Measurements from ENCODE around the gene ADARB2.

The ADARB2 gene

GRCh38 chr10:1737222-1738061, at the start of gene ADARB2:
ADARB2 (minus strand) TSS chr10:1737525.
- no peak within 1 kb of the TSS for H3K4me3 ChIP-seq (ENCODE audit: low read length)
- no peaks in the 10 kb centered on the region for H3K79me2 ChIP-seq (ENCODE audit: control insufficient read depth, low read length)
- TF ChIP-seq EZH2phosphoT487 (IDR thresholded peaks at IDR 0.05; ENCODE audit: borderline replicate concordance, low read length): no peak
- TF ChIP-seq, protein P1, sequence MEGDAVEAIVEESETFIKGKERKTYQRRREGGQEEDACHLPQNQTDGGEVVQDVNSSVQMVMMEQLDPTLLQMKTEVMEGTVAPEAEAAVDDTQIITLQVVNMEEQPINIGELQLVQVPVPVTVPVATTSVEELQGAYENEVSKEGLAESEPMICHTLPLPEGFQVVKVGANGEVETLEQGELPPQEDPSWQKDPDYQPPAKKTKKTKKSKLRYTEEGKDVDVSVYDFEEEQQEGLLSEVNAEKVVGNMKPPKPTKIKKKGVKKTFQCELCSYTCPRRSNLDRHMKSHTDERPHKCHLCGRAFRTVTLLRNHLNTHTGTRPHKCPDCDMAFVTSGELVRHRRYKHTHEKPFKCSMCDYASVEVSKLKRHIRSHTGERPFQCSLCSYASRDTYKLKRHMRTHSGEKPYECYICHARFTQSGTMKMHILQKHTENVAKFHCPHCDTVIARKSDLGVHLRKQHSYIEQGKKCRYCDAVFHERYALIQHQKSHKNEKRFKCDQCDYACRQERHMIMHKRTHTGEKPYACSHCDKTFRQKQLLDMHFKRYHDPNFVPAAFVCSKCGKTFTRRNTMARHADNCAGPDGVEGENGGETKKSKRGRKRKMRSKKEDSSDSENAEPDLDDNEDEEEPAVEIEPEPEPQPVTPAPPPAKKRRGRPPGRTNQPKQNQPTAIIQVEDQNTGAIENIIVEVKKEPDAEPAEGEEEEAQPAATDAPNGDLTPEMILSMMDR (IDR thresholded peaks at IDR 0.05; ENCODE audit: low read depth, low read length, poor library complexity, severe bottlenecking): no peak
- H4K20me1 ChIP-seq (ENCODE audit: control insufficient read depth, insufficient read depth, low read depth, low read length): no peaks in the 10 kb centered on the region; the same call in 1 of the 2 replicates
- H3K9me2 ChIP-seq (replicated peaks; ENCODE audit: control insufficient read depth, low read length): no peaks in the 10 kb centered on the region
- H3K4me1 ChIP-seq (ENCODE audit: control insufficient read depth, low read length): no peaks in the 10 kb centered on the region
- peaks cover 68% of the 10 kb centered on the region for H3K27me3 ChIP-seq (ENCODE audit: control insufficient read depth, low read length)
- H3K4me2 ChIP-seq (ENCODE audit: low read length): no peak within 1 kb of the TSS
- no peaks in the 10 kb centered on the region for H3F3A ChIP-seq (ENCODE audit: control insufficient read depth, insufficient read depth)
- H3K36me3 ChIP-seq (ENCODE audit: control insufficient read depth, low read length): no peaks in the 10 kb centered on the region
- H3K9me3 ChIP-seq (ENCODE audit: control insufficient read depth, insufficient read depth, low read length): no peaks in the 10 kb centered on the region
- no peak within 1 kb of the TSS for H3K27ac ChIP-seq (ENCODE audit: low read depth, low read length)

- Histone ChIP-seq H3K9me3 (ENCODE audit: control insufficient read depth, insufficient read depth, low read length) (no peaks in the 10 kb centered on the region), H3K4me2 (ENCODE audit: low read length) (no peak overlapping the region), H3K36me3 (ENCODE audit: control insufficient read depth, low read length) (no peaks in the 10 kb centered on the region), H3K9me2 (replicated peaks; ENCODE audit: control insufficient read depth, low read length) (no peaks in the 10 kb centered on the region), H3K4me1 (ENCODE audit: control insufficient read depth, low read length) (no peaks in the 10 kb centered on the region), H3K27ac (ENCODE audit: low read depth, low read length) (no peak overlapping the region), H4K20me1 (ENCODE audit: control insufficient read depth, insufficient read depth, low read depth, low read length) (no peaks in the 10 kb centered on the region), H3K27me3 (ENCODE audit: control insufficient read depth, low read length) (no peaks in the 10 kb centered on the region), H3F3A (ENCODE audit: control insufficient read depth, insufficient read depth) (no peaks in the 10 kb centered on the region), H3K4me3 (ENCODE audit: low read length) (no peak overlapping the region), H3K79me2 (ENCODE audit: control insufficient read depth, low read length) (no peaks in the 10 kb centered on the region)
- no peak for TF ChIP-seq EZH2phosphoT487 (IDR thresholded peaks at IDR 0.05; ENCODE audit: borderline replicate concordance, low read length)
- TF ChIP-seq, protein P1 (IDR thresholded peaks at IDR 0.05; ENCODE audit: low read depth, low read length, poor library complexity, severe bottlenecking): no peak
These were observed 48.5 kb upstream of the ADARB2 start for GRCh38 chr10:1785835-1786234.

- Histone ChIP-seq H4K20me1 (ENCODE audit: control insufficient read depth, insufficient read depth, low read depth, low read length) (no peaks in the 10 kb centered on the region), H3K27me3 (ENCODE audit: control insufficient read depth, low read length) (no peaks in the 10 kb centered on the region), H3K79me2 (ENCODE audit: control insufficient read depth, low read length) (no peaks in the 10 kb centered on the region), H3K36me3 (ENCODE audit: control insufficient read depth, low read length) (no peaks in the 10 kb centered on the region), H3K4me3 (ENCODE audit: low read length) (no peak overlapping the region), H3K9me2 (replicated peaks; ENCODE audit: control insufficient read depth, low read length) (no peaks in the 10 kb centered on the region), H3K4me2 (ENCODE audit: low read length) (no peak overlapping the region), H3F3A (ENCODE audit: control insufficient read depth, insufficient read depth) (no peaks in the 10 kb centered on the region), H3K4me1 (ENCODE audit: control insufficient read depth, low read length) (no peaks in the 10 kb centered on the region), H3K9me3 (ENCODE audit: control insufficient read depth, insufficient read depth, low read length) (no peaks in the 10 kb centered on the region), H3K27ac (ENCODE audit: low read depth, low read length) (no peak overlapping the region)
- no peak for TF ChIP-seq EZH2phosphoT487 (IDR thresholded peaks at IDR 0.05; ENCODE audit: borderline replicate concordance, low read length)
- TF ChIP-seq, protein P1 (IDR thresholded peaks at IDR 0.05; ENCODE audit: low read depth, low read length, poor library complexity, severe bottlenecking): no peak
These were observed 45.5 kb upstream of the ADARB2 start for GRCh38 chr10:1782841-1783240.

Measured in DOHH2 (cell line).